GM12891 (cell line): Measurements from ENCODE around the gene ZFP2.

Experiments used
- DNase-seq: peaks from one replicate; pipeline ENCODE4 v3.0.0; 2011; ENCODE audit warnings: low spot score; ENCODE audit not compliant: insufficient read length
- FAIRE-seq: peaks from 2 replicates; lab custom pipeline; 2011; peaks lifted over from hg19 to GRCh38; lab: Jason Lieb, UNC
- PAX5 ChIP-seq: IDR thresholded peaks from 2 replicates; pipeline ENCODE4 v1.6.1; 2011; ENCODE audit warnings: low read length, moderate library complexity, mild to moderate bottlenecking; ENCODE audit not compliant: insufficient read depth, severe bottlenecking
- POLR2A ChIP-seq: IDR thresholded peaks from 2 replicates; pipeline ENCODE4 v1.6.1; 2011; ENCODE audit warnings: low read depth, low read length, control low read depth
- POLR2AphosphoS5 ChIP-seq: IDR thresholded peaks from 2 replicates; pipeline ENCODE4 v1.6.1; 2011; ENCODE audit warnings: low read depth, low read length, control low read depth
- POU2F2 ChIP-seq: IDR thresholded peaks from 2 replicates; pipeline ENCODE4 v1.6.1; 2011; ENCODE audit warnings: low read depth, mild to moderate bottlenecking, control low read depth, low read length, moderate library complexity
- SPI1 ChIP-seq: IDR thresholded peaks from 2 replicates; pipeline ENCODE4 v1.6.1; 2011; ENCODE audit warnings: low read depth, low read length, control low read depth
- TAF1 ChIP-seq: IDR thresholded peaks from 2 replicates; pipeline ENCODE4 v1.6.1; 2011; ENCODE audit warnings: low read depth, low read length, control low read depth

The ZFP2 gene

DNA sequence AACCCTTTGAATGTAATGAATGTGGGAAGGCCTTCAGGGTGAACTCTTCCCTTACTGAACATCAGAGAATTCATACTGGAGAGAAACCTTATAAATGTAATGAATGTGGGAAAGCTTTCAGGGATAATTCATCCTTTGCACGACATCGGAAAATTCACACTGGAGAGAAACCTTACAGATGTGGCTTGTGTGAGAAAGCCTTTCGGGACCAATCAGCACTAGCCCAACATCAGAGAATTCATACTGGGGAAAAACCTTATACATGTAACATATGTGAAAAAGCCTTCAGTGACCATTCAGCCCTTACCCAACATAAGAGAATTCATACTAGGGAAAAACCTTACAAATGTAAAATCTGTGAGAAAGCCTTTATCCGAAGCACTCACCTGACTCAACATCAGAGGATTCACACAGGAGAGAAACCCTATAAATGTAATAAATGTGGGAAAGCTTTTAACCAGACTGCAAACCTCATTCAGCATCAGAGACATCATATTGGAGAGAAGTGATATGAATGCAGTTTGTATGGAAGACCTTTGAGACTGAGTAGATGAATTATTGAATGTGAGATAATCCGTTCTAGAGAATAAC lies 69.8 kb downstream of the ZFP2 start:
- no peak for TF ChIP-seq SPI1
- no peak for TF ChIP-seq TAF1
- TF ChIP-seq POU2F2 = no peak
- no peak for TF ChIP-seq POLR2AphosphoS5
- TF ChIP-seq PAX5 = no peak
- no peak for TF ChIP-seq POLR2A
- DNase-seq = no peak
- no peak for FAIRE-seq

DNA sequence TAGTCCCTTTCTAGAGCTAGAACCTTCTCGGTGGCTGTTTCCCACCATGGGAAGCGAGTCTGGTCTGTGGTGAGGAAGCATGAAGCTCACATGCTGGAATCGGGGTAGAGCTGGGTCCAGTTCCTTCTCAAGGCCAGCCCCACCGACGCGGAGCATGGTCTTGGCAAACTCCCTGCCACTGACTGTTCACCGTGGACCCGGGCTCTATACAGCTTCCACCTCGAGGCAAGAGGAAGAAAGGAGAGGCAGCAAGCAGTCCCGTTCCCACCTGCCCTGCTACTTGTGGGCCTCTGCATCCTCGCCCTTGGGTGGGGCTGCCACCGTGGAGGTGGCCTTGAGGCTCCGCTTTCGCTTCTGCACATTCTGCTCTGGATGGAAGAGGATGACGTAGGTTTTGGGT lies 85.7 kb downstream of the ZFP2 start:
- no peak for DNase-seq
- TF ChIP-seq POU2F2 (no peak), PAX5 (no peak), POLR2A (no peak), POLR2AphosphoS5 (no peak), SPI1 (no peak), TAF1 (no peak)
- no peak for FAIRE-seq
